GM12878 (cell line): ENCODE results near the gene PERM1. TPM values are rescaled to one million over a fixed set of nuclear protein-coding genes. Genes with fewer than 3 reads are reported as not detected.

ENCODE experiments used
- ATAC-seq: fragments of 200-7000 bp; cut with Tn5 transposase; 3 replicates; pipeline ENCODE4 v1.9.1; 2020; ENCODE audit warnings: mild to moderate bottlenecking, moderate library complexity
- BruUV-seq: library from RNA; stranded (reverse); fragments of 400-500 nt; replicated peaks from 2 replicates; lab custom pipeline; 2021; lab: Mats Ljungman, UMichigan
- CTCF ChIA-PET: fragments of 300-600 bp; sonication (Branson Sonifier 250); formaldehyde crosslinking; extraction: SDS; loops from one replicate; lab custom pipeline; 2021; ENCODE audit warnings: inconsistent platforms; lab: Yijun Ruan, JAX
- POLR2A ChIA-PET: fragments of 350-600 bp; formaldehyde crosslinking; extraction: SDS; loops from one replicate; lab custom pipeline; 2021; ENCODE audit warnings: inconsistent platforms; lab: Charles Lee
- RAD21 ChIA-PET: fragments of 300-600 bp; sonication (Branson Sonifier 250); formaldehyde crosslinking; loops from one replicate; lab custom pipeline; 2023; ENCODE audit warnings: antibody characterized with exemption; ENCODE audit not compliant: unreplicated experiment; lab: Charles Lee
- SMC1A ChIA-PET: fragments of 300-600 bp; sonication (Branson Sonifier 250); formaldehyde crosslinking; loops from one replicate; lab custom pipeline; 2023; ENCODE audit not compliant: unreplicated experiment, uncharacterized antibody; lab: Charles Lee
- DNase-seq: peaks from one replicate; pipeline ENCODE4 v3.0.0-alpha.2; 2011; ENCODE audit warnings: low read depth, low spot score
- FAIRE-seq: peaks from 3 replicates; lab custom pipeline; 2011; peaks lifted over from hg19 to GRCh38; lab: Jason Lieb, UNC
- H2AFZ ChIP-seq: 2 replicates; pipeline ENCODE4 v1.6.0; 2011; ENCODE audit warnings: low read depth, low read length, control low read depth; ENCODE audit not compliant: control insufficient read depth
- H3K27ac ChIP-seq: 2 replicates; pipeline ENCODE4 v1.5.1; 2011; ENCODE audit warnings: control low read depth; ENCODE audit not compliant: control insufficient read depth, insufficient read depth
- H3K27me3 ChIP-seq, 2 experiments: replicated peaks in 1 of 2; 2 replicates each; pipeline versions ENCODE4 v1.6.0 to v1.6.1; 2011; ENCODE audit warnings: low read length in 1 of 2; ENCODE audit not compliant: control insufficient read depth in 2 of 2, insufficient read depth in 2 of 2
- H3K36me3 ChIP-seq, 2 experiments: 2 replicates each; pipeline ENCODE4 v1.5.1; 2011; ENCODE audit warnings: low read length in 1 of 2; ENCODE audit not compliant: control insufficient read depth in 2 of 2, insufficient read depth in 2 of 2
- H3K4me1 ChIP-seq: 2 replicates; pipeline ENCODE4 v1.6.1; 2011; ENCODE audit warnings: mild to moderate bottlenecking, low read length, moderate library complexity, mixed read lengths; ENCODE audit not compliant: control insufficient read depth, insufficient read depth
- H3K4me2 ChIP-seq: 2 replicates; pipeline ENCODE4 v1.6.0; 2011; ENCODE audit warnings: control low read depth; ENCODE audit not compliant: control insufficient read depth, insufficient read depth
- H3K4me3 ChIP-seq: fragments of 200-600 bp; sonication (generic); 2 replicates; pipeline ENCODE4 v1.5.1; 2016
- H3K79me2 ChIP-seq: 2 replicates; pipeline ENCODE4 v1.6.0; 2011; ENCODE audit warnings: low read length; ENCODE audit not compliant: control insufficient read depth, insufficient read depth
- H3K9ac ChIP-seq: 2 replicates; pipeline ENCODE4 v1.8.0; 2011; ENCODE audit warnings: low read length, control low read depth, mixed read lengths; ENCODE audit not compliant: control insufficient read depth, insufficient read depth
- H3K9me3 ChIP-seq: replicated peaks from 3 replicates; pipeline ENCODE4 v1.5.1; 2011; ENCODE audit warnings: mild to moderate bottlenecking, low read length; ENCODE audit not compliant: control insufficient read depth, insufficient read depth
- H4K20me1 ChIP-seq: 2 replicates; pipeline ENCODE4 v1.6.0; 2011; ENCODE audit not compliant: control insufficient read depth, insufficient read depth
- ATF2 ChIP-seq: IDR thresholded peaks from 2 replicates; pipeline ENCODE4 v1.6.1; 2012; ENCODE audit warnings: low read length, inconsistent platforms
- BCL11A ChIP-seq: IDR thresholded peaks from 2 replicates; pipeline ENCODE4 v1.6.1; 2011; ENCODE audit warnings: low read depth, low read length
- BRCA1 ChIP-seq: IDR thresholded peaks from 2 replicates; pipeline ENCODE4 v1.6.1; 2011; ENCODE audit warnings: low read depth, low read length, improper control_type of control experiment
- CBX3 ChIP-seq: fragments of 200-600 bp; sonication (generic); IDR thresholded peaks from 2 replicates; pipeline ENCODE4 v1.6.1; 2016; ENCODE audit warnings: low read depth, borderline replicate concordance
- CREB1 ChIP-seq: IDR thresholded peaks from 2 replicates; pipeline ENCODE4 v1.6.1; 2012; ENCODE audit warnings: low read depth, mild to moderate bottlenecking, inconsistent platforms
- E2F4 ChIP-seq: IDR thresholded peaks from 2 replicates; pipeline ENCODE4 v1.6.1; 2012; ENCODE audit warnings: low read depth, low read length, improper control_type of control experiment
- EZH2 ChIP-seq: IDR thresholded peaks from 2 replicates; pipeline ENCODE4 v1.6.1; 2012; ENCODE audit warnings: low read depth, mild to moderate bottlenecking, control low read depth, inconsistent platforms, low read length, borderline replicate concordance; ENCODE audit not compliant: control insufficient read depth
- GATAD2B ChIP-seq: fragments of 450-650 bp; conservative IDR thresholded peaks from 2 replicates; pipeline ENCODE4 v1.6.1; 2017; ENCODE audit warnings: low read depth, mild to moderate bottlenecking, moderate library complexity
- IKZF2 ChIP-seq, 2 experiments: fragments of 450-650 bp; IDR thresholded peaks; 2 replicates each; pipeline ENCODE4 v1.6.1; 2017; ENCODE audit warnings: mild to moderate bottlenecking in 2 of 2, moderate library complexity in 2 of 2
- JUNB ChIP-seq: IDR thresholded peaks from 2 replicates; pipeline ENCODE4 v1.6.1; 2016; ENCODE audit warnings: antibody characterized with exemption, mild to moderate bottlenecking
- NFXL1 ChIP-seq: fragments of 450-650 bp; IDR thresholded peaks from 2 replicates; pipeline ENCODE4 v1.6.1; 2017; ENCODE audit warnings: antibody characterized with exemption, mild to moderate bottlenecking, borderline replicate concordance
- PAX5 ChIP-seq: IDR thresholded peaks from 2 replicates; pipeline ENCODE4 v1.6.1; 2011; ENCODE audit warnings: low read depth, low read length, borderline replicate concordance
- POLR2AphosphoS5 ChIP-seq: IDR thresholded peaks from 2 replicates; pipeline ENCODE4 v1.6.1; 2011; ENCODE audit warnings: mild to moderate bottlenecking, low read length, inconsistent platforms
- RB1 ChIP-seq: fragments of 450-650 bp; formaldehyde crosslinking; IDR thresholded peaks from 2 replicates; pipeline ENCODE4 v1.6.1; 2017; ENCODE audit warnings: mild to moderate bottlenecking, borderline replicate concordance
- RELB ChIP-seq: fragments of 450-650 bp; IDR thresholded peaks from 2 replicates; pipeline ENCODE4 v1.6.1; 2017; ENCODE audit warnings: low read depth, mild to moderate bottlenecking, moderate library complexity
- SRF ChIP-seq, 2 experiments: IDR thresholded peaks; 2 replicates each; pipeline ENCODE4 v1.6.1; 2011; ENCODE audit warnings: low read depth in 2 of 2, low read length in 2 of 2, mild to moderate bottlenecking in 1 of 2, moderate library complexity in 1 of 2
- TCF12 ChIP-seq: IDR thresholded peaks from 2 replicates; pipeline ENCODE4 v1.6.1; 2011; ENCODE audit warnings: low read depth, mild to moderate bottlenecking, low read length
- WRNIP1 ChIP-seq: IDR thresholded peaks from 2 replicates; pipeline ENCODE4 v1.6.1; 2011; ENCODE audit warnings: low read depth, low read length, improper control_type of control experiment, borderline replicate concordance
- ZNF384 ChIP-seq: IDR thresholded peaks from 2 replicates; pipeline ENCODE4 v1.6.1; 2012; ENCODE audit warnings: low read depth, mild to moderate bottlenecking, low read length, improper control_type of control experiment, borderline replicate concordance
- WGBS: methylation state at CpG from one replicate; pipeline ENCODE4 v1.1.6; 2016; ENCODE audit warnings: low lambda C conversion rate; ENCODE audit not compliant: insufficient replicate concordance, insufficient coverage; ENCODE audit errors: missing lambda C conversion rate; 5-methylcytosine and 5-hydroxymethylcytosine counted together
- in situ Hi-C: fragments of 300-500 bp; cut with MboI; formaldehyde crosslinking; loops from 9 replicates; pipeline ENCODE4 v1.14.3; 2018; ENCODE audit warnings: mixed read lengths
- intact Hi-C: fragments of 100-400 bp; cut with micrococcal nuclease; formaldehyde crosslinking; loops from one replicate; pipeline ENCODE4 v1.14.2; 2022; ENCODE audit not compliant: unreplicated experiment
- polyA plus RNA-seq, 11 experiments: library from polyadenylated mRNA; depleted of rRNA in 4 of 11; unstranded in 6 of 11; stranded (reverse) in 5 of 11; fragments of >200 nt; fragmentation: Nextera tagmentation in 4 of 11; fragmentation: Illumina TruSeq in 1 of 11; extraction: Ambion mirVana in 4 of 11; extraction: Trizol in 1 of 11; gene quantifications; 1 replicate in 1 of 11; 2 replicates in 10 of 11; pipeline versions ENCODE4 v1.2.1 to v1.2.3, GENCODE V29; 2011 to 2016; ENCODE audit warnings: inconsistent platforms in 2 of 11, missing spikeins in 2 of 11, low read depth in 1 of 11
- total RNA-seq, 4 experiments: library from RNA; depleted of rRNA in 3 of 4; stranded (reverse); fragments of >200 nt in 3 of 4; fragmentation: Illumina TruSeq in 1 of 4; extraction: Trizol in 1 of 4; gene quantifications; 2 replicates each; pipeline versions ENCODE4 v1.2.1 to v1.2.3, GENCODE V29; 2013 to 2021

Gene PERM1
- total and polyA plus RNA-seq, 10 of the 15 experiments (the other 5 are each of a cell fraction or from before 2014, with no cell fraction given): not detected

- TF ChIP-seq GATAD2B (no peak), POLR2AphosphoS5 (no peak), IKZF2 (IDR thresholded peaks at IDR 0.05) (no peak), BRCA1 (no peak), E2F4 (no peak), NFXL1 (no peak), CREB1 (no peak)
These were observed 38.9 kb downstream of the PERM1 start (continued) for GRCh38 chr1:942864-943533.

- DNase-seq: no peak
- no peaks in the 10 kb centered on the region for H3K9me3 ChIP-seq
- H3K36me3 ChIP-seq: peaks cover 0 to 4% of the 10 kb centered on the region in 2 experiments; a peak in 3 of 4 replicates
- BruUV-seq: no TSS peak
- peaks cover 7% of the 10 kb centered on the region; the same call in 1 of the 2 replicates for H3K4me1 ChIP-seq
- intact Hi-C loops: loop anchor here (5.0 kb wide), 1 partner anchor 35 kb away; no protein-coding TSS in a partner anchor
- no peak overlapping the region for H3K4me2 ChIP-seq
- no peaks in the 10 kb centered on the region for H3K79me2 ChIP-seq
- H3K27me3 ChIP-seq: peaks cover 6 to 8% of the 10 kb centered on the region in 2 experiments
- H4K20me1 ChIP-seq: no peaks in the 10 kb centered on the region
- SMC1A ChIA-PET: no interaction called here
- POLR2A ChIA-PET: interaction anchor here (0.7 to 1.3 kb wide), 2 partner anchors 37 to 665 kb away, joined by 3 to 7 read pairs; no protein-coding TSS in a partner anchor
- no peak overlapping the region for H3K27ac ChIP-seq
- in situ Hi-C loops: no loop called here
- H2AFZ ChIP-seq: no peak overlapping the region
- FAIRE-seq: no peak
- RAD21 ChIA-PET: interaction anchor here (0.9 kb wide), 1 partner anchor 24 kb away, joined by 4 read pairs; no protein-coding TSS in a partner anchor
- WGBS: 3% methylated on average over 28 of the region's 48 CpGs
- CTCF ChIA-PET: interaction anchor here (0.6 to 1.1 kb wide), 2 partner anchors 37 to 337 kb away, joined by 3 to 4 read pairs; no protein-coding TSS in a partner anchor
- no peak overlapping the region for H3K4me3 ChIP-seq
- peak; percentile 11; the same call in 2 of the 3 replicates for ATAC-seq
- no peak overlapping the region for H3K9ac ChIP-seq
- no peak for TF ChIP-seq EZH2
- no peak for TF ChIP-seq JUNB
- no peak for TF ChIP-seq RELB
- no peak for TF ChIP-seq BCL11A
- no peak for TF ChIP-seq ZNF384
- TF ChIP-seq WRNIP1: no peak
- TF ChIP-seq PAX5: no peak
- no peak for TF ChIP-seq TCF12
- no peak for TF ChIP-seq CBX3
- no peak for TF ChIP-seq ATF2
- no peak for TF ChIP-seq SRF (IDR thresholded peaks at IDR 0.05; ENCODE audit: low read depth in 2 of 2, low read length in 2 of 2)
- no peak for TF ChIP-seq RB1
These were observed 39.5 kb downstream of the PERM1 start for GRCh38 chr1:942411-942821.
